ENCODE results near the gene TSFM.

The TSFM gene

GRCh38 chr12:57782608-57783465, at the start of gene TSFM:
Gene TSFM (plus strand): TSS chr12:57782787. CDS start chr12:57782802, 15 bp downstream.
- peak; percentile 98 for DNase-seq

- DNase-seq: no peak
Observed at GRCh38 chr12:57733928-57734327, 48.7 kb upstream of the TSFM start.

GRCh38 chr12:57734591-57734990, 48.0 kb upstream of the TSFM start:
- DNase-seq: no peak

- DNase-seq: no peak
Observed at GRCh38 chr12:57735198-57735855, 47.3 kb upstream of the TSFM start.

- DNase-seq: no peak
Observed at GRCh38 chr12:57735952-57736740, 46.4 kb upstream of the TSFM start.

GRCh38 chr12:57736741-57737466, 45.7 kb upstream of the TSFM start:
- no peak for DNase-seq

- DNase-seq: no peak
Observed at GRCh38 chr12:57737467-57738460, 44.8 kb upstream of the TSFM start.

GRCh38 chr12:57738661-57739237, 43.8 kb upstream of the TSFM start, which contains the start of gene AGAP2:
Gene AGAP2 (minus strand): TSS chr12:57738742. CDS start chr12:57738246, 496 bp downstream.
- DNase-seq: no peak

- DNase-seq: no peak
Observed at GRCh38 chr12:57739387-57739786, 43.2 kb upstream of the TSFM start.

GRCh38 chr12:57739914-57740538, 42.6 kb upstream of the TSFM start:
- DNase-seq: no peak

GRCh38 chr12:57740656-57741412, 41.8 kb upstream of the TSFM start:
- peak; percentile 40 for DNase-seq

- no peak for DNase-seq
Observed at GRCh38 chr12:57741413-57741789, 41.2 kb upstream of the TSFM start.

- peak; percentile 85 for DNase-seq
Observed at GRCh38 chr12:57741844-57742738, 40.5 kb upstream of the TSFM start.

GRCh38 chr12:57743769-57744168, 38.8 kb upstream of the TSFM start:
- no peak for DNase-seq

- DNase-seq: peak; percentile 84
Observed at GRCh38 chr12:57744194-57744776, 38.3 kb upstream of the TSFM start.

GRCh38 chr12:57744777-57745484, 37.7 kb upstream of the TSFM start, which contains the start of gene TSPAN31:
Gene TSPAN31 (plus strand): TSS chr12:57745039. CDS start chr12:57745155, 116 bp downstream.
- DNase-seq: peak; percentile 98

GRCh38 chr12:57745485-57745881, 37.1 kb upstream of the TSFM start:
- DNase-seq: no peak

Data from RPMI8226 (cell line).